ENCODE data around the gene CFAP141. TPM values are rescaled to one million over a fixed set of nuclear protein-coding genes. Genes with fewer than 3 reads are reported as not detected.
A peak's percentile ranks its signal among the peaks of the same experiment; 100 is the strongest.

The CFAP141 gene
- total RNA-seq, 1 donor from 2014 or later, result not detected

- H3K27ac ChIP-seq, result no peak overlapping the region
- no peaks in the 10 kb centered on the region for H3K27me3 ChIP-seq
- no peak overlapping the region for H2AFZ ChIP-seq (replicated peaks)
- H3K9ac ChIP-seq, result no peak overlapping the region
- no peak for TF ChIP-seq EZH2phosphoT487 (IDR thresholded peaks at IDR 0.05)
- TF ChIP-seq, protein P1, sequence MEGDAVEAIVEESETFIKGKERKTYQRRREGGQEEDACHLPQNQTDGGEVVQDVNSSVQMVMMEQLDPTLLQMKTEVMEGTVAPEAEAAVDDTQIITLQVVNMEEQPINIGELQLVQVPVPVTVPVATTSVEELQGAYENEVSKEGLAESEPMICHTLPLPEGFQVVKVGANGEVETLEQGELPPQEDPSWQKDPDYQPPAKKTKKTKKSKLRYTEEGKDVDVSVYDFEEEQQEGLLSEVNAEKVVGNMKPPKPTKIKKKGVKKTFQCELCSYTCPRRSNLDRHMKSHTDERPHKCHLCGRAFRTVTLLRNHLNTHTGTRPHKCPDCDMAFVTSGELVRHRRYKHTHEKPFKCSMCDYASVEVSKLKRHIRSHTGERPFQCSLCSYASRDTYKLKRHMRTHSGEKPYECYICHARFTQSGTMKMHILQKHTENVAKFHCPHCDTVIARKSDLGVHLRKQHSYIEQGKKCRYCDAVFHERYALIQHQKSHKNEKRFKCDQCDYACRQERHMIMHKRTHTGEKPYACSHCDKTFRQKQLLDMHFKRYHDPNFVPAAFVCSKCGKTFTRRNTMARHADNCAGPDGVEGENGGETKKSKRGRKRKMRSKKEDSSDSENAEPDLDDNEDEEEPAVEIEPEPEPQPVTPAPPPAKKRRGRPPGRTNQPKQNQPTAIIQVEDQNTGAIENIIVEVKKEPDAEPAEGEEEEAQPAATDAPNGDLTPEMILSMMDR (IDR thresholded peaks at IDR 0.05), result no peak
- no peak for TF ChIP-seq EZH2 (IDR thresholded peaks at IDR 0.05)
- no peak overlapping the region for H3K4me3 ChIP-seq
- no peaks in the 10 kb centered on the region for H3K36me3 ChIP-seq
- no peaks in the 10 kb centered on the region for H3F3A ChIP-seq (ENCODE audit: low read depth)
- Mint-ChIP-seq H3K9me3 (no peaks in the 10 kb centered on the region), H3K27ac (no peak overlapping the region), H3K27me3 (ENCODE audit: insufficient read depth, low read depth) (peaks cover 5% of the 10 kb centered on the region), H3K4me1 (peaks cover 16% of the 10 kb centered on the region), H3K4me3 (no peak overlapping the region), H3K36me3 (no peaks in the 10 kb centered on the region)
- no peaks in the 10 kb centered on the region for H3K79me2 ChIP-seq (ENCODE audit: low read depth)
- H3K4me2 ChIP-seq, result no peak overlapping the region
- H4K20me1 ChIP-seq (ENCODE audit: low read depth), result no peaks in the 10 kb centered on the region
- no peak for DNase-seq (ENCODE audit: low spot score)
- H3K9me3 ChIP-seq (ENCODE audit: low read depth), result no peaks in the 10 kb centered on the region
- peaks cover 9% of the 10 kb centered on the region for H3K4me1 ChIP-seq
These were observed 12.3 kb downstream of the CFAP141 start for GRCh38 chr1:154193821-154194220.

DNA sequence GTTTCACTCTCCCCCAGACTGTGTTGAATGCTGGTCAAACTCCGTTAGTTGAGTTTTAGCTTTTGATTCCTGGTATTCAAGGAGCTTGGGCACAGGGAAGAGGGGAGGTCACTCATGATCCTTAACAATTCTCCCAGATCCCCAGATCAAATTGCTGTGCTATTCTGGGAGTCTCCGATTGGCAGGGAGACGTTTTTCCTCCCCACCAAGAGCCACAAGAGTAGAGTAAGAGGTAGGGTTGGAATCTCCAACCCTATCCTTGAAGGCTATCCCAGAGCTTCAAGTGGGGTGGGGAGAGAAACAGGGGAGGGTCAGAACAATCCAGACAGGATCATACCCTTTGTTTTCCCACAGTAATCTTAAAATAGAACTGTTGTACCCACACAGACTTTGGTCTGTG, 13.7 kb downstream of the CFAP141 start:
- peaks cover 5% of the 10 kb centered on the region for H3K27me3 Mint-ChIP-seq (ENCODE audit: insufficient read depth, low read depth)

GRCh38 chr1:154191990-154192461, 14.1 kb downstream of the CFAP141 start, which contains the start of gene TPM3:
Gene TPM3, minus strand, starts transcription at chr1:154192100. Its CDS starts 82 bp downstream, at chr1:154192018.
- Histone ChIP-seq H3K4me2 (no peak within 1 kb of the TSS), H3K36me3 (no peaks in the 10 kb centered on the region), H4K20me1 (ENCODE audit: low read depth) (no peaks in the 10 kb centered on the region), H3K27ac (no peak within 1 kb of the TSS), H3K27me3 (no peaks in the 10 kb centered on the region), H3F3A (ENCODE audit: low read depth) (peaks cover under 1% of the 10 kb centered on the region), H3K9ac (no peak within 1 kb of the TSS), H2AFZ (replicated peaks) (peak within 1 kb of the TSS; percentile 90), H3K4me3 (no peak within 1 kb of the TSS), H3K4me1 (peaks cover 9% of the 10 kb centered on the region), H3K9me3 (ENCODE audit: low read depth) (no peaks in the 10 kb centered on the region), H3K79me2 (ENCODE audit: low read depth) (no peaks in the 10 kb centered on the region)
- Mint-ChIP-seq H3K4me3 (no peak within 1 kb of the TSS), H3K27me3 (ENCODE audit: insufficient read depth, low read depth) (peaks cover 5% of the 10 kb centered on the region), H3K36me3 (no peaks in the 10 kb centered on the region), H3K27ac (peak within 1 kb of the TSS; percentile 22), H3K4me1 (peaks cover 14% of the 10 kb centered on the region), H3K9me3 (no peaks in the 10 kb centered on the region)
- DNase-seq (ENCODE audit: low spot score), result no peak
- TF ChIP-seq, protein P1 (IDR thresholded peaks at IDR 0.05), result no peak
- TF ChIP-seq EZH2phosphoT487 (IDR thresholded peaks at IDR 0.05) (no peak), EZH2 (IDR thresholded peaks at IDR 0.05) (no peak)

More for the DNA sequence above, 13.7 kb downstream of the CFAP141 start:
- no peak overlapping the region for H3K4me3 ChIP-seq
- no peaks in the 10 kb centered on the region for H3F3A ChIP-seq (ENCODE audit: low read depth)
- H3K36me3 ChIP-seq, result no peaks in the 10 kb centered on the region
- H3K27me3 ChIP-seq, result no peaks in the 10 kb centered on the region
- no peak overlapping the region for H3K4me3 Mint-ChIP-seq
- no peak overlapping the region for H3K4me2 ChIP-seq
- H3K4me1 Mint-ChIP-seq, result peaks cover 14% of the 10 kb centered on the region
- TF ChIP-seq EZH2phosphoT487 (IDR thresholded peaks at IDR 0.05) (no peak), EZH2 (IDR thresholded peaks at IDR 0.05) (no peak)
- TF ChIP-seq, protein P1 (IDR thresholded peaks at IDR 0.05), result no peak
- no peaks in the 10 kb centered on the region for H4K20me1 ChIP-seq (ENCODE audit: low read depth)
- no peaks in the 10 kb centered on the region for H3K36me3 Mint-ChIP-seq
- no peak for DNase-seq (ENCODE audit: low spot score)
- no peaks in the 10 kb centered on the region for H3K79me2 ChIP-seq (ENCODE audit: low read depth)
- H3K9me3 Mint-ChIP-seq, result no peaks in the 10 kb centered on the region
- H3K9ac ChIP-seq, result no peak overlapping the region
- H3K9me3 ChIP-seq (ENCODE audit: low read depth), result no peaks in the 10 kb centered on the region
- H3K27ac ChIP-seq, result no peak overlapping the region
- peak overlapping the region; percentile 90 for H2AFZ ChIP-seq (replicated peaks)
- peaks cover 9% of the 10 kb centered on the region for H3K4me1 ChIP-seq
- H3K27ac Mint-ChIP-seq, result no peak overlapping the region
